Endothelial cell of umbilical vein (primary cell): Measurements from ENCODE around the gene CAMTA1. TPM values are rescaled to one million over a fixed set of nuclear protein-coding genes. Genes with fewer than 3 reads are reported as not detected.

Experiments used
- BruUV-seq: library from RNA; stranded (reverse); fragments of 400-500 nt; replicated peaks from 2 replicates; lab custom pipeline; 2021; lab: Mats Ljungman, UMichigan
- CTCF ChIA-PET: fragments of 300-600, 350-600 bp; sonication (Branson Sonifier 250); formaldehyde crosslinking; loops from one replicate; lab custom pipeline; 2021; ENCODE audit warnings: antibody characterized with exemption, inconsistent platforms; lab: Charles Lee
- POLR2A ChIA-PET: fragments of 300-600, 350-600 bp; sonication (Branson Sonifier 250); formaldehyde crosslinking; loops from one replicate; lab custom pipeline; 2021; ENCODE audit warnings: antibody characterized with exemption, inconsistent platforms; lab: Charles Lee
- DNase-seq: peaks from one replicate; pipeline ENCODE4 v3.0.0-alpha.2; 2011; ENCODE audit warnings: low read depth, low spot score
- FAIRE-seq: peaks from 2 replicates; lab custom pipeline; 2011; peaks lifted over from hg19 to GRCh38; lab: Jason Lieb, UNC
- H2AFZ ChIP-seq: 2 replicates; pipeline ENCODE4 v1.6.0; 2012; ENCODE audit warnings: low read depth, low read length, control low read depth, inconsistent platforms
- H3K27ac ChIP-seq: 2 replicates; pipeline ENCODE4 v1.5.1; 2011; ENCODE audit warnings: low read depth, mild to moderate bottlenecking, control low read depth, low read length, moderate library complexity; ENCODE audit not compliant: insufficient read depth
- H3K27me3 ChIP-seq, 2 experiments: 2 replicates each; pipeline versions ENCODE4 v1.6.0 to v1.6.1; 2011; ENCODE audit warnings: low read length in 2 of 2, mixed read lengths in 1 of 2; ENCODE audit not compliant: control insufficient read depth in 2 of 2, insufficient read depth in 2 of 2
- H3K36me3 ChIP-seq, 2 experiments: 2 replicates in 1 of 2; 3 replicates in 1 of 2; pipeline ENCODE4 v1.5.1; 2011; ENCODE audit warnings: low read length in 2 of 2, mild to moderate bottlenecking in 1 of 2, moderate library complexity in 1 of 2; ENCODE audit not compliant: control insufficient read depth in 2 of 2, insufficient read depth in 2 of 2; ENCODE audit errors: extremely low read depth in 1 of 2
- H3K4me1 ChIP-seq: 3 replicates; pipeline ENCODE4 v1.5.1; 2011; ENCODE audit warnings: mild to moderate bottlenecking, low read length; ENCODE audit not compliant: control insufficient read depth, insufficient read depth; ENCODE audit errors: extremely low read depth
- H3K4me2 ChIP-seq: 2 replicates; pipeline ENCODE4 v1.6.1; 2011; ENCODE audit warnings: low read length, control low read depth, mixed read lengths; ENCODE audit not compliant: insufficient read depth
- H3K4me3 ChIP-seq, 3 experiments: fragments of 200-600 bp in 1 of 3; sonication (generic), shearing (Covaris generic) in 1 of 3; replicated peaks in 1 of 3; 2 replicates each; pipeline ENCODE4 v1.5.1; 2011 to 2016; ENCODE audit warnings: control low read depth in 3 of 3, low read length in 3 of 3, mild to moderate bottlenecking in 2 of 3, inconsistent platforms in 1 of 3, low read depth in 1 of 3, moderate library complexity in 1 of 3; ENCODE audit not compliant: insufficient read depth in 1 of 3
- H3K79me2 ChIP-seq: 2 replicates; pipeline ENCODE4 v1.6.0; 2012; ENCODE audit warnings: low read length, inconsistent platforms; ENCODE audit not compliant: control insufficient read depth, insufficient read depth
- H3K9ac ChIP-seq: replicated peaks from 2 replicates; pipeline ENCODE3; 2011; ENCODE audit warnings: low read length, control low read depth; ENCODE audit not compliant: insufficient read depth; ENCODE audit errors: extremely low read depth
- H3K9me1 ChIP-seq: replicated peaks from 3 replicates; pipeline ENCODE4 v1.6.0; 2011; ENCODE audit warnings: mild to moderate bottlenecking, low read length; ENCODE audit not compliant: control insufficient read depth, insufficient read depth; ENCODE audit errors: extremely low read depth
- H3K9me3 ChIP-seq: replicated peaks from 2 replicates; pipeline ENCODE4 v1.5.1; 2012; ENCODE audit warnings: low read length, inconsistent platforms; ENCODE audit not compliant: control insufficient read depth, insufficient read depth
- H4K20me1 ChIP-seq: replicated peaks from 2 replicates; pipeline ENCODE3; 2011; ENCODE audit warnings: mild to moderate bottlenecking, low read length; ENCODE audit not compliant: control insufficient read depth, insufficient read depth; ENCODE audit errors: extremely low read depth
- CTCF ChIP-seq, 2 donors: IDR thresholded peaks; 1 replicate in 1 of 2; 2 replicates in 1 of 2; pipeline ENCODE4 v1.5.1; 2011; ENCODE audit warnings: low read length in 2 of 2, mild to moderate bottlenecking in 2 of 2, moderate library complexity in 2 of 2, control low read depth in 1 of 2, inconsistent platforms in 1 of 2, low read depth in 1 of 2; ENCODE audit not compliant: insufficient read depth in 1 of 2; ENCODE audit errors: extremely low read depth in 1 of 2
- GATA2 ChIP-seq: IDR thresholded peaks from 2 replicates; pipeline ENCODE4 v1.7.0; 2011; ENCODE audit warnings: low read depth, mild to moderate bottlenecking, moderate library complexity, mixed read lengths, low read length; ENCODE audit not compliant: insufficient read length, insufficient read depth
- JUN ChIP-seq: IDR thresholded peaks from 2 replicates; pipeline ENCODE4 v1.6.1; 2011; ENCODE audit warnings: borderline replicate concordance, low read depth; ENCODE audit not compliant: insufficient read length, insufficient read depth
- MYC ChIP-seq: IDR thresholded peaks from one replicate; pipeline ENCODE4 v1.6.1; 2011; ENCODE audit warnings: mild to moderate bottlenecking, low read depth, low read length
- POLR2A ChIP-seq: IDR thresholded peaks from 2 replicates; pipeline ENCODE4 v1.6.1; 2012; ENCODE audit warnings: low read depth, mild to moderate bottlenecking, control low read depth, low read length
- POLR2AphosphoS5 ChIP-seq: IDR thresholded peaks from 2 replicates; pipeline ENCODE4 v1.6.1; 2012; ENCODE audit warnings: low read depth, mild to moderate bottlenecking, control low read depth, low read length, moderate library complexity; ENCODE audit not compliant: insufficient read depth
- dilution Hi-C: fragments of 300-500 bp; cut with MboI; formaldehyde crosslinking; loops from one replicate; pipeline ENCODE4 v1.15.0; 2019; ENCODE audit warnings: low sequenced_read_pairs; ENCODE audit not compliant: extremely low pct_ligation_motif_present
- intact Hi-C: fragments of 100-400 bp; cut with micrococcal nuclease; formaldehyde crosslinking; loops from one replicate; pipeline ENCODE4 v1.10.0; 2022
- polyA plus RNA-seq, 4 experiments: library from polyadenylated mRNA; depleted of rRNA in 3 of 4; stranded (reverse) in 3 of 4; unstranded in 1 of 4; fragments of >200 nt; gene quantifications; 2 replicates each; pipeline versions ENCODE4 v1.2.1 to v1.2.3, GENCODE V29; 2011 to 2012; ENCODE audit warnings: missing spikeins in 1 of 4
- total RNA-seq: library from RNA; stranded (reverse); gene quantifications from 2 replicates; pipeline ENCODE4 v1.2.3, GENCODE V29; 2021
- TF ChIP-seq, protein P1 (sequence below): IDR thresholded peaks from 2 replicates; pipeline ENCODE4 v1.6.1; 2011; ENCODE audit not compliant: insufficient read depth, insufficient read length

CAMTA1 gene
- total and polyA plus RNA-seq, 2 donors (not counting 3 experiments of a cell fraction or from before 2014, with no cell fraction given): 50.8 to 92.7 TPM

DNA sequence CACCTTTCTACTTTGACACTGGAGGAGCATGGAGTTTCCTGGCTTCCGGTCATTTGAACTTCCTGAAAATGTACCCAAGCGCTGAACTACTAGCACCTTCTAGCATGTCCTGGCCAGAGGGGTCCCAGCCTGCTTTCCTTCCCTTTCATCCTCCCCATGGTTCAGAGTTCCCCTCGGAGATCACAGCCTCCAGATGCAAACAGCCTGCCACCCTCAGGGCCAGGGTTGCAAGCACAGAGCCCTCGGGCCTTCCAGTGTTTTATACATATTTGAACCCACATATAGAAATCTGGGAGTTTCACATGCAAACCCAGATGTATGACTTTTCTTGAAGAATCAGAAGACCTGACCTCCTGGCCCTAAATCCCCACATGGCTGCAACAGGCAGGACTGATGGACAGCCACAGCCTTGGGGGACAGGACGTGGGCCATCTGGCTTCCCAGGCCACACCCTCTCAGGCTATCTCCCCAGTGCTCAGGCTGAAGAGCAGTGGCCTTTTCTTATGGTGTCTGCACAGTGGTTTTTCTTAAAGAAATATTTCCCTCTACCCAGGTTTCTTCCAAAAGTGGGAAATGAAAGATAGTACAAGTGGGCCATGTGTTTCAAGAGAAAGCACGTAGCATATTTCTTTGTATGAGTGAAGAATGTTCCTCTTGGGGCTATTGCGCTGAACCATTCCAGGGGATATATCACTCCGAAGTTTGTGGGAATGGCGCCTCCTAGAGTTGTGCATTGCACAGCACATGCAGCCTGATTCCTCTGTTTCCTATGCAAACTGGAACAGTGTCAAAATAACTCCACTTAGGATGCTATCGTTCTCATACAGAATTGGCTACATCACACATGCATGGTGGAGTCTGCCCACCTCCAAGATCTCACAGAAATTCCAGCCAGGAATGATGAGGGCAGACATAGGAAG is 753.9 kb downstream of the CAMTA1 start:
- Histone ChIP-seq H3K36me3 (no peaks in the 10 kb centered on the region), H3K27me3 (no peaks in the 10 kb centered on the region), H3K27ac (no peak overlapping the region), H3K4me3 (no peak overlapping the region), H3K9me3 (no peaks in the 10 kb centered on the region), H3K9me1 (no peaks in the 10 kb centered on the region), H3K9ac (no peak overlapping the region), H3K79me2 (no peaks in the 10 kb centered on the region), H3K4me2 (no peak overlapping the region), H2AFZ (no peak overlapping the region), H4K20me1 (no peaks in the 10 kb centered on the region), H3K4me1 (no peaks in the 10 kb centered on the region)
- TF ChIP-seq, protein P1, sequence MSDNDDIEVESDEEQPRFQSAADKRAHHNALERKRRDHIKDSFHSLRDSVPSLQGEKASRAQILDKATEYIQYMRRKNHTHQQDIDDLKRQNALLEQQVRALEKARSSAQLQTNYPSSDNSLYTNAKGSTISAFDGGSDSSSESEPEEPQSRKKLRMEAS: no peak
- TF ChIP-seq POLR2A: no peak
- no peak for TF ChIP-seq MYC
- no peak for TF ChIP-seq JUN
- no peak for TF ChIP-seq GATA2
- no peak for TF ChIP-seq CTCF (IDR thresholded peaks at IDR 0.05; ENCODE audit: extremely low read depth in 1 of 2, insufficient read depth in 1 of 2, low read depth in 1 of 2, low read length in 2 of 2)
- no peak for TF ChIP-seq POLR2AphosphoS5
- intact Hi-C loops: loop anchor here (1.0 to 5.0 kb wide), 2 partner anchors 108 to 162 kb away; no protein-coding TSS in a partner anchor
- dilution Hi-C loops: no loop called here
- CTCF ChIA-PET: interaction anchor here (0.9 to 1.8 kb wide), 3 partner anchors 21 to 496 kb away, joined by 3 to 7 read pairs (median 3); no protein-coding TSS in a partner anchor
- no TSS peak for BruUV-seq
- DNase-seq (no peak), FAIRE-seq (no peak)
- POLR2A ChIA-PET: no interaction called here
